Gastroesophageal sphincter (tissue), 3 donors: ENCODE measurements around the gene ZBTB7C.

ENCODE experiments used
- POLR2AphosphoS5 ChIP-seq: sonication (generic); formaldehyde crosslinking; IDR thresholded peaks from one replicate; pipeline ENCODE4 v1.6.1; 2017; ENCODE audit warnings: antibody characterized with exemption
- TF ChIP-seq, protein P1 (sequence below), 4 experiments: fragments of 200-600 bp in 2 of 4; fragments of 450-650 bp in 2 of 4; sonication (generic) in 1 of 4; IDR thresholded peaks; one replicate each; pipeline ENCODE4 v1.5.1; 2017 to 2019; ENCODE audit warnings: antibody characterized with exemption in 4 of 4, mild to moderate bottlenecking in 2 of 4, moderate library complexity in 2 of 4

DNA sequence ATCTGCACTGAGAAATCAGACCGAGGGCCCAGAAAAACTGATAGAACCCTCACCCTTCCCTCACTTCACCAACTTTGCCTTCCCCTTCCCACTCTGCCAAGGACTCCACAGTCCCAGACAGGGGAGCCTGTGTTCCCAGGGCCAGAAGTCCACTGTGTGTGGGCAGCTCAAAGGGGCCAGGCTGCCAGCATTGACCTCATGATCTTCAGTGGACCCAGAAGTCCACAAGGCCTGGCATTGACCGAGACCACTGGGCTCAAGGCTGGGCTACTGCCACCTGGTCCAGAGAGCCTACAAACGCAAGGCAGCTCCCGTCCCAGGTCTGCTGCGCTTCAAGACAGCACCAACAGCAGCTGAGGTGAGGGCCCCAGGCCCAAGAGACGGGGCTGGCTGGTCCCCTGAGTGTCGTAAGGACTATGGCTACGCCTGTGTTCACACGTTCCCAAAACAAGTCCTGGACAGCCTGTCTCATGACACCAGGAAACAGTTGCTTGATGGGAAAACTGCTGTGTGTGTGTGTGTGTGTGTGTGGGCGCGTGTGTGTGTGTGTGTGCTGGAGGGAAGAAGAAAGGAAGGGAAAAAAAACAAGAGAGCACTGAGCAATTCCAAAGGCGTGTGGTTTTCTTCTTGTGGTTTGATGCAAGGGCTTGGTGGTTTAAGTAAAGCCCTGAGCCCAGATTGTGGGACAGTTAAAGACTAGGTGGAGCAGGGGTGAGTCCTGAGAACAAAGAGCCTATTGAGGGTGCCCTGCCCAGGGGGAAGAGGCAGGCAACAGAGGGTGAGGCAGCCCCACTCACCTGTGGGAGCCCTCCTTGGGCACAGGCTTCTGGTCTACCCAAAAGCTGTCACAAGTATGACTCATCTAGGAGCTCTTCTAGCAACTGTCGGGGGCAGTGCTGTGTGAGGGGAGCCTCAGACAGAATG lies 46.6 kb upstream of the ZBTB7C start:
- TF ChIP-seq POLR2AphosphoS5: no peak
- TF ChIP-seq, protein P1, sequence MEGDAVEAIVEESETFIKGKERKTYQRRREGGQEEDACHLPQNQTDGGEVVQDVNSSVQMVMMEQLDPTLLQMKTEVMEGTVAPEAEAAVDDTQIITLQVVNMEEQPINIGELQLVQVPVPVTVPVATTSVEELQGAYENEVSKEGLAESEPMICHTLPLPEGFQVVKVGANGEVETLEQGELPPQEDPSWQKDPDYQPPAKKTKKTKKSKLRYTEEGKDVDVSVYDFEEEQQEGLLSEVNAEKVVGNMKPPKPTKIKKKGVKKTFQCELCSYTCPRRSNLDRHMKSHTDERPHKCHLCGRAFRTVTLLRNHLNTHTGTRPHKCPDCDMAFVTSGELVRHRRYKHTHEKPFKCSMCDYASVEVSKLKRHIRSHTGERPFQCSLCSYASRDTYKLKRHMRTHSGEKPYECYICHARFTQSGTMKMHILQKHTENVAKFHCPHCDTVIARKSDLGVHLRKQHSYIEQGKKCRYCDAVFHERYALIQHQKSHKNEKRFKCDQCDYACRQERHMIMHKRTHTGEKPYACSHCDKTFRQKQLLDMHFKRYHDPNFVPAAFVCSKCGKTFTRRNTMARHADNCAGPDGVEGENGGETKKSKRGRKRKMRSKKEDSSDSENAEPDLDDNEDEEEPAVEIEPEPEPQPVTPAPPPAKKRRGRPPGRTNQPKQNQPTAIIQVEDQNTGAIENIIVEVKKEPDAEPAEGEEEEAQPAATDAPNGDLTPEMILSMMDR (IDR thresholded peaks at IDR 0.05): no peak
